ENCODE measurements around the gene UGT1A1. TPM values are rescaled to one million over a fixed set of nuclear protein-coding genes. Genes with fewer than 3 reads are reported as not detected.

UGT1A1 gene
- total RNA-seq, 2 donors from 2014 or later, result not detected

DNA sequence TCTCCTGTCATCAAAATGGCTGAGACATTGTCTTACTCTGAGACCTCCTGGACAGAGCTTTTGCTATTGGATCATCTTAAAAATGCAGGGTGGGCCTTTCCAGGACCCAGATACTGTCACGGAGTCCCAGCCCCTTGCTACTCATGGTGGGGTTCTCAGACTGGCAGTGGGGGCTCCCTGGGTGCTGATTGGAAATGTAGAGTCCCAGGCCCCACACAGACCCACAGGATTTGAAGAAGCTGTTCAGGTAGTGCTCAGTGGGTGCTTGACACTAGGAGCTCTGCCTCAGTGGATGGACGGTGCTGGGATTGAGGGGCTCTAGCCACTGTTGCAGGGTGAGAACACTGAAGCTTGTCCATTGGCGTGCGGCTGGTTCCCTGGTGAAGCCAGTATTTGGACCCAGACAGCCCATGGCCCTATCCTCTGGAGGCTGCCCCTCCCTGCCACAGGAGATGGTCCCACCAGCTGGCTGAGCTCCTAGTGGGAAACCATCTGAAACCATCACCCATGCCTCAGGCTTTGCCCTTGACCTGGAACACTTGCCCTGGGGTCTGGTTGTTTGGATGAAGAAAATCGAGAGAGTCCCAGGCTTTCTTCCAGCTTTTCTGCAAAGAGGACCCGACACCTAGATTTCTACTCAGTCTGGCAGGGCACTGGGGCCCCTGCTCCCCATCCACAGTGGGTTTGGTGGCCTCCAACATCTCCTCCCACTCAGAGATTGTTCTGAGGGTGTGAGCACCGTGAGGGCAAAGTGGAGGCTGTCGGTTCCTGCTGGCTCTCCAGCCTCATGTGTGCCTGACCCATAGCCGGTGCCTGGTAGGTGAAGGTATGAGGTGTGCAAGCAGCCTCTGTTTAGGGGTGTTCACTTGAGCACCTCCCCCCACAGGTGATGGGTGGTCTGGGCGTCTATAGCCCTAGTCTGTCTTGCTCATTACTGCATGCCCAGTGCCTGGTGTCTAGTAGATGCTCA is 48.2 kb downstream of the UGT1A1 start:
- H3K4me1 ChIP-seq (ENCODE audit: control insufficient read depth in 1 of 2, low read depth in 2 of 2), result no peaks in the 10 kb centered on the region
- H3K9me3 ChIP-seq, result no peaks in the 10 kb centered on the region
- TF ChIP-seq, protein P1, sequence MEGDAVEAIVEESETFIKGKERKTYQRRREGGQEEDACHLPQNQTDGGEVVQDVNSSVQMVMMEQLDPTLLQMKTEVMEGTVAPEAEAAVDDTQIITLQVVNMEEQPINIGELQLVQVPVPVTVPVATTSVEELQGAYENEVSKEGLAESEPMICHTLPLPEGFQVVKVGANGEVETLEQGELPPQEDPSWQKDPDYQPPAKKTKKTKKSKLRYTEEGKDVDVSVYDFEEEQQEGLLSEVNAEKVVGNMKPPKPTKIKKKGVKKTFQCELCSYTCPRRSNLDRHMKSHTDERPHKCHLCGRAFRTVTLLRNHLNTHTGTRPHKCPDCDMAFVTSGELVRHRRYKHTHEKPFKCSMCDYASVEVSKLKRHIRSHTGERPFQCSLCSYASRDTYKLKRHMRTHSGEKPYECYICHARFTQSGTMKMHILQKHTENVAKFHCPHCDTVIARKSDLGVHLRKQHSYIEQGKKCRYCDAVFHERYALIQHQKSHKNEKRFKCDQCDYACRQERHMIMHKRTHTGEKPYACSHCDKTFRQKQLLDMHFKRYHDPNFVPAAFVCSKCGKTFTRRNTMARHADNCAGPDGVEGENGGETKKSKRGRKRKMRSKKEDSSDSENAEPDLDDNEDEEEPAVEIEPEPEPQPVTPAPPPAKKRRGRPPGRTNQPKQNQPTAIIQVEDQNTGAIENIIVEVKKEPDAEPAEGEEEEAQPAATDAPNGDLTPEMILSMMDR (IDR thresholded peaks at IDR 0.05), result no peak
- ATAC-seq (ENCODE audit: insufficient number of reproducible peaks, low FRiP score, low read depth) (no peak), DNase-seq (ENCODE audit: low spot score) (no peak)
- no peak overlapping the region for H3K27ac ChIP-seq
- H3K4me3 ChIP-seq, result no peak overlapping the region
- no peaks in the 10 kb centered on the region for H3K36me3 ChIP-seq
- H3K27me3 ChIP-seq (replicated peaks; ENCODE audit: insufficient read depth), result no peaks in the 10 kb centered on the region

DNA sequence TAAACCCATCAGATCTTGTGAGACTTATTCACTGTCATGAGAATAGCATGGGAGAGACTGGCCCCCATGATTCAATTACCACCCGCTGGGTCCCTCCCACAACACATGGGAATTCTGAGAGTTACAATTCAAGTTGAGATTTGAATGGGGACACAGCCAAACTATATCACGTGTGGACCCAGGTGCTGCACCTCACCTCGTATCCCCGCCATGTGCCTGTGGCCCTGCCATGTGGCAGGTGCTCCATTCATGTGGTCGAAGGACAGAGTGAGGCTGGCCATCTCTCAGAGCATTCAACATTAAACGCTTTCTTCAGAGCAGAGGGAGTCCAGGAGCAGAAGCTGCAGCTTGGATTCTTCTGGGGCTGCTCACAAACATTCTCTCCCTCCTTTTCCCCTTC is 50.3 kb downstream of the UGT1A1 start:
- no peak for ATAC-seq (ENCODE audit: insufficient number of reproducible peaks, low FRiP score, low read depth)
- no peaks in the 10 kb centered on the region for H3K36me3 ChIP-seq
- no peak overlapping the region for H3K27ac ChIP-seq
- no peaks in the 10 kb centered on the region for H3K9me3 ChIP-seq
- H3K4me1 ChIP-seq (ENCODE audit: control insufficient read depth in 1 of 2, low read depth in 2 of 2), result no peaks in the 10 kb centered on the region
- no peak overlapping the region for H3K4me3 ChIP-seq
- no peaks in the 10 kb centered on the region for H3K27me3 ChIP-seq (replicated peaks; ENCODE audit: insufficient read depth)
- DNase-seq (ENCODE audit: low spot score), result no peak
- TF ChIP-seq, protein P1 (IDR thresholded peaks at IDR 0.05), result no peak

DNA sequence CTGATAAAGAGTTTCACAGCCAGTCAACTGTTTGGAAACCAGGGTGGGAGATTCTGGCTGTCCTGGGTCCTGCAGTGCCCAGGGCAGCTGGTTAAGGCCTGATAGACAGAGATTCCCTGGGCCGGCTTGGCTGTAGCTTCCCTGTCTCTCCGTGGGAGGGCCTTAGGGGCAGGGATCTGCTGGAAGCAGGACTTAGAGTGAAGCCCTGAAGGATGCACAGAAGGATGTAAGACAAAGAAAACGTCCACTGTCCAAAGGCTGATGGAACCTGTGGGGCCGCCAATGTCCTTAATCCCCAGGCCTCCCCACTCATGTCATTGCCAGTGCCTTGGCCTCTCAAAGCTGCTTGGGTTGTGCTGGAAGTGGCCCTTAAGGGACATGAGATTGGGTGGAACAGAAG is 51.0 kb downstream of the UGT1A1 start:
- Histone ChIP-seq H3K9me3 (no peaks in the 10 kb centered on the region), H3K36me3 (no peaks in the 10 kb centered on the region), H3K27ac (no peak overlapping the region), H3K27me3 (replicated peaks; ENCODE audit: insufficient read depth) (no peaks in the 10 kb centered on the region), H3K4me1 (ENCODE audit: control insufficient read depth in 1 of 2, low read depth in 2 of 2) (no peaks in the 10 kb centered on the region), H3K4me3 (no peak overlapping the region)
- TF ChIP-seq, protein P1 (IDR thresholded peaks at IDR 0.05), result no peak
- DNase-seq (ENCODE audit: low spot score) (no peak), ATAC-seq (ENCODE audit: insufficient number of reproducible peaks, low FRiP score, low read depth) (no peak)

- ATAC-seq (ENCODE audit: insufficient number of reproducible peaks, low FRiP score, low read depth), result no peak
- no peak for DNase-seq (ENCODE audit: low spot score)
- H3K36me3 ChIP-seq, result no peaks in the 10 kb centered on the region
- no peak overlapping the region for H3K27ac ChIP-seq
- no peaks in the 10 kb centered on the region for H3K4me1 ChIP-seq (ENCODE audit: control insufficient read depth in 1 of 2, low read depth in 2 of 2)
- TF ChIP-seq, protein P1 (IDR thresholded peaks at IDR 0.05), result no peak
- no peaks in the 10 kb centered on the region for H3K9me3 ChIP-seq
- H3K27me3 ChIP-seq (replicated peaks; ENCODE audit: insufficient read depth), result no peaks in the 10 kb centered on the region
- no peak overlapping the region for H3K4me3 ChIP-seq
Observed at GRCh38 chr2:233811732-233812131, 51.7 kb downstream of the UGT1A1 start.

DNA sequence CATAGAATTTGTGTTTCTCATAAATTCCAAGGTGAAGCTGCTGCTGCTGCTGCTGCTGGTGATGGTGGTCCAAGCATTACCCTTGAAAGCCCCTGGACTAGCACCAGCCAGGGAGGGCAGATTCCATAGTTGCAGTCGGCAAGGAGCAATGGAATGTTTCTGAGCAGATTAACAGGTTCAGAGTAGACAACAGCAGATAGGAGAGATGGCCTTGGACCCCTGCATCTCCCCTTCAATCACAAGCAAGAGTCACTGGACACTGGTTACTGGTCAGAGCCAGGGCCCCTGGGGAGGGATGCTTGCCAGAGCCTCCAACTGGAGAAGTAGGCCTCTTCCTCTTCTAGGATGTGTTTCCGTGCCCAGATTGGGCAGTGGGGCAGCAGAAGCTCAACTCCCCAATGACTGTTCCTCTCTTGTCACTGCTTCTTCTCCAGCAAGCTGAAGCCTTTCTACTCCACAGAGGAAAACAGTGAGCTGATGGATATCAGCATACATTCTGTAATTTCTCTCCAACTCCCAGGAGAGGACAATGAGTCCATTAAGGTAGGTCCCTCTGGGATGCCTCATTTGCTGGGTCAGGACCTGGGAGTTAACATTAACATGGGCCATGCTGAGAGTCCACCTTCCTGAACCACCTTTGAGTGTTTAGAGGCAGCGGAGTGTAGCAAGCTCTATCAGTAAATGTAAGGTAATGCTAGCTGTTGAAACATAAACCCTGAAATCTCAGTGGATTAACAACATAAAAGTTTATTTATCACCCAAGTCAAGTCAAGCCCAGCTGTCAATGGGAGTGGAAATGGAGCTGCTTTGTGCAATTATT is 53.4 kb downstream of the UGT1A1 start:
- Histone ChIP-seq H3K27ac (no peak overlapping the region), H3K36me3 (no peaks in the 10 kb centered on the region), H3K9me3 (no peaks in the 10 kb centered on the region), H3K4me3 (no peak overlapping the region), H3K4me1 (ENCODE audit: control insufficient read depth in 1 of 2, low read depth in 2 of 2) (no peaks in the 10 kb centered on the region), H3K27me3 (replicated peaks; ENCODE audit: insufficient read depth) (no peaks in the 10 kb centered on the region)
- TF ChIP-seq, protein P1 (IDR thresholded peaks at IDR 0.05), result no peak
- ATAC-seq (ENCODE audit: insufficient number of reproducible peaks, low FRiP score, low read depth) (no peak), DNase-seq (ENCODE audit: low spot score) (no peak)
